Prostate gland (tissue), 2 donors: ENCODE measurements around the gene CSF2RB. TPM values are rescaled to one million over a fixed set of nuclear protein-coding genes. Genes with fewer than 3 reads are reported as not detected.

Experiments used
- DNase-seq: peaks from one replicate; pipeline ENCODE4 v3.0.0-alpha.2; 2019; ENCODE audit warnings: low spot score
- H3K27ac ChIP-seq, 2 donors: fragments of 200-600 bp; sonication (generic); 2 replicates each; pipeline ENCODE4 v1.5.1; 2017 to 2019
- H3K27me3 ChIP-seq: fragments of 200-600 bp; sonication (generic); replicated peaks from 2 replicates; pipeline ENCODE4 v1.5.1; 2019; ENCODE audit not compliant: insufficient read depth
- H3K36me3 ChIP-seq, 2 donors: fragments of 200-600 bp; sonication (generic); 1 replicate in 1 of 2; 2 replicates in 1 of 2; pipeline versions ENCODE4 v1.5.1 to v1.8.1; 2017 to 2019
- H3K4me1 ChIP-seq: fragments of 200-600 bp; sonication (generic); replicated peaks from 2 replicates; pipeline ENCODE4 v1.5.1; 2019
- H3K4me3 ChIP-seq, 2 donors: fragments of 200-600 bp; sonication (generic); 2 replicates each; pipeline ENCODE4 v1.5.1; 2017 to 2019
- H3K9me3 ChIP-seq: fragments of 200-600 bp; sonication (generic); 2 replicates; pipeline ENCODE4 v1.5.1; 2017
- POLR2A ChIP-seq: fragments of 450-650 bp; IDR thresholded peaks from one replicate; pipeline ENCODE4 v1.6.1; 2016; ENCODE audit warnings: antibody characterized with exemption, mild to moderate bottlenecking
- POLR2AphosphoS5 ChIP-seq: sonication (generic); formaldehyde crosslinking; IDR thresholded peaks from one replicate; pipeline ENCODE4 v1.6.1; 2017; ENCODE audit warnings: antibody characterized with exemption
- WGBS: methylation state at CpG from one replicate; pipeline ENCODE4 v1.1.5; 2018; 5-methylcytosine and 5-hydroxymethylcytosine counted together
- intact Hi-C: fragments of 100-400 bp; cut with DNase I; formaldehyde crosslinking; loops from one replicate; pipeline ENCODE4 v1.14.2; 2022
- total RNA-seq, 2 donors: library from RNA; depleted of rRNA; stranded (reverse); fragments of >200 nt; gene quantifications; one replicate each; pipeline ENCODE4 v1.1.0, GENCODE V29; 2016
- TF ChIP-seq, protein P1 (sequence below), 4 experiments: fragments of 200-600 bp in 2 of 4; fragments of 450-650 bp in 2 of 4; sonication (generic) in 2 of 4; IDR thresholded peaks; 1 replicate in 3 of 4; 2 replicates in 1 of 4; pipeline ENCODE4 v1.5.1; 2016 to 2019; ENCODE audit warnings: antibody characterized with exemption in 4 of 4, mild to moderate bottlenecking in 2 of 4, moderate library complexity in 2 of 4

CSF2RB gene
- total RNA-seq, 2 donors from 2014 or later: 1.1 to 3.2 TPM

DNA sequence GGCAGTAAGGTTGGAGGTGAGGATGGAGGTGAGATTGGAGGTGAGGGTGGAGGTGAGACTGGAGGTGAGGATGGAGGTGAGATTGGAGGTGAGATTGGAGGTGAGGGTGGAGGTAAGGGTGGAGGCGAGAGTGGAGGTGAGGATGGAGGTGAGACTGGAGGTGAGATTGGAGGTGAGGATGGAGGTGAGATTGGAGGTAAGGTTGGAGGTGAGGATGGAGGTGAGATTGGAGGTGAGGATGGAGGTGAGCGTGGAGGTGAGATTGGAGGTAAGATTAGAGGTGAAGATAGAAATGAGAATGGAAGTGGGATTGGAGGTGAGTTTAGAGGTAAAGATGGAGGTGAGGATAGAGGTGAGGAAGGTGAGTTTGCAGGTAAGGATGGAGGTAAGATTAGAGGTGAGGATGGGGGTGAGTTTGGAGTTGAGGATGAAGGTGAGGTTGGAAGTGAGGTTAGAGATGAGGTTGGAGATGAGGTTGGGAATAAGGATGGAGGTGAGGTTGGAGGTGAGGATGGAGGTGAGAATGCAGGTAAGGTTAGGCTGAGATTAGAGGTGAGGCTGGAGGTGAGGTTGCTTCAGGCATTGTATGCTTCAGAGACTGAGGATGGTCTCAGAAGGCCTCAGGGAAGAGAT lies 40.4 kb upstream of the CSF2RB start:
- intact Hi-C loops: no loop called here
- 89% methylated on average over 2 of the region's 2 CpGs for WGBS

DNA sequence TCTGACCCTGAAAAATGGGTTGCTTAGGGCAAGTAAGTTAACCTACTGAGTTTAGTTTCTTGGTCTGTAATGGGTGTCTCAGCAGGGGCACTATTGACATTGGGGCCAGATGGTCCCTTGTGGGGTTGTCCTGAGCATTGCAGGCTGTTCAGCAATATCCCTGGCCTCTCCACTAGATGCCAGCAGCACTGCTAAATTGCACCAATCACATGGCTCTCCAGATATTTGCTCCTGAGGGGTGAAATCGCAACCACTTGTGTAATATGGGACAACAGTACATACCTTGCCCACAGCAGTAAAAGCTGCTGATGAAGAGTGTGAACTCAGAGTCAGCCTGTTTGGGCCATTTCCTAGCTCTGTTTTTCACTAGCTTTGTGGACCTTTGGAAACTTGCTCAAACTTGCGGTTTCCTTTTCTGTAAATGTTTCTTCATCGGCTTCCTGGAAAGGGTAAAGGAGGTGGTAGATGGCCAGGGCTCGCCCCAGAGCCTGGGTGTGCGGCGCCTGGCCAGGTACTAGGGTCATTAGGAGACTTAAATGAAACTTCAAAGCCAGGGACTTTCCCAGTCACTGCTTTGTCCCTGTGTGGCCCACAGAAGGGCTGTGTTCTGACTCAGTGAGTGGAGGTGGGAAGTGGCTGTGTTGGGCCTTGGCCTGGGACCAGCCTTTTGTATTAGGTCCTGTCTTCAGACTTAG lies 39.7 kb upstream of the CSF2RB start:
- 31% methylated on average over 6 of the region's 6 CpGs for WGBS
- Histone ChIP-seq H3K36me3 (no peaks in the 10 kb centered on the region), H3K4me3 (no peak overlapping the region), H3K4me1 (peaks cover 10% of the 10 kb centered on the region), H3K27me3 (peaks cover 2% of the 10 kb centered on the region), H3K27ac (peak overlapping the region; percentile 71 to 72), H3K9me3 (no peaks in the 10 kb centered on the region)
- TF ChIP-seq, protein P1, sequence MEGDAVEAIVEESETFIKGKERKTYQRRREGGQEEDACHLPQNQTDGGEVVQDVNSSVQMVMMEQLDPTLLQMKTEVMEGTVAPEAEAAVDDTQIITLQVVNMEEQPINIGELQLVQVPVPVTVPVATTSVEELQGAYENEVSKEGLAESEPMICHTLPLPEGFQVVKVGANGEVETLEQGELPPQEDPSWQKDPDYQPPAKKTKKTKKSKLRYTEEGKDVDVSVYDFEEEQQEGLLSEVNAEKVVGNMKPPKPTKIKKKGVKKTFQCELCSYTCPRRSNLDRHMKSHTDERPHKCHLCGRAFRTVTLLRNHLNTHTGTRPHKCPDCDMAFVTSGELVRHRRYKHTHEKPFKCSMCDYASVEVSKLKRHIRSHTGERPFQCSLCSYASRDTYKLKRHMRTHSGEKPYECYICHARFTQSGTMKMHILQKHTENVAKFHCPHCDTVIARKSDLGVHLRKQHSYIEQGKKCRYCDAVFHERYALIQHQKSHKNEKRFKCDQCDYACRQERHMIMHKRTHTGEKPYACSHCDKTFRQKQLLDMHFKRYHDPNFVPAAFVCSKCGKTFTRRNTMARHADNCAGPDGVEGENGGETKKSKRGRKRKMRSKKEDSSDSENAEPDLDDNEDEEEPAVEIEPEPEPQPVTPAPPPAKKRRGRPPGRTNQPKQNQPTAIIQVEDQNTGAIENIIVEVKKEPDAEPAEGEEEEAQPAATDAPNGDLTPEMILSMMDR (IDR thresholded peaks at IDR 0.05): peak in 3 of 4 experiments; percentile 53 to 87 (median 79)
- peak; percentile 91 for TF ChIP-seq POLR2AphosphoS5
- no peak for TF ChIP-seq POLR2A
- intact Hi-C loops: no loop called here
- DNase-seq: peak; percentile 81

More for the DNA sequence above, 40.4 kb upstream of the CSF2RB start:
- Histone ChIP-seq H3K36me3 (no peaks in the 10 kb centered on the region), H3K4me3 (no peak overlapping the region), H3K27me3 (peaks cover 2% of the 10 kb centered on the region), H3K4me1 (peaks cover 10% of the 10 kb centered on the region), H3K27ac (peak overlapping the region in 1 of 2 donors; percentile 72), H3K9me3 (no peaks in the 10 kb centered on the region)
- no peak for DNase-seq
- TF ChIP-seq, protein P1 (IDR thresholded peaks at IDR 0.05): no peak
- no peak for TF ChIP-seq POLR2A
- no peak for TF ChIP-seq POLR2AphosphoS5

DNA sequence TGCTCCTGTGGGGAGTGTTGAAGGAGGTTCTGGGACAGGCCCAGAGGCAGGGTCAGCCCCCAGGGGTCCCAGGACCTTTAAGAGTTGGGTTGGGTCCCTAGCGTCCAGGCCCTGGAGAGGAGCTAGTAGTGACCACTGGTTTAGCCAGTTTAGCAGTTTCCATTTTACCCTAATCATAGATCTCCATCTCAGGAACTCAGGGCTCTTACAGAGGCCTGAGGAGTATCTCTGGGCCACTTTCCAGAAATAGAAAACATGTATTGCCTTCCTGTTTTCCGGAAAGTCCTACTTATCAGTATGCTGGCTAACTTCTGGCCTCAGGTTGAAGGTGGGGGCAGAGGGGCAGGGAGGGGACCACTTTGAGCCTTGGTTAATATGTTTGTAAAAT lies 39.1 kb upstream of the CSF2RB start:
- Histone ChIP-seq H3K9me3 (no peaks in the 10 kb centered on the region), H3K4me3 (no peak overlapping the region), H3K27me3 (peaks cover 2% of the 10 kb centered on the region), H3K36me3 (no peaks in the 10 kb centered on the region), H3K4me1 (peaks cover 10% of the 10 kb centered on the region), H3K27ac (peak overlapping the region; percentile 71 to 72)
- intact Hi-C loops: no loop called here
- 57% methylated on average over 2 of the region's 2 CpGs for WGBS
- TF ChIP-seq POLR2A (no peak), POLR2AphosphoS5 (no peak)
- TF ChIP-seq, protein P1 (IDR thresholded peaks at IDR 0.05): no peak
- DNase-seq: no peak

DNA sequence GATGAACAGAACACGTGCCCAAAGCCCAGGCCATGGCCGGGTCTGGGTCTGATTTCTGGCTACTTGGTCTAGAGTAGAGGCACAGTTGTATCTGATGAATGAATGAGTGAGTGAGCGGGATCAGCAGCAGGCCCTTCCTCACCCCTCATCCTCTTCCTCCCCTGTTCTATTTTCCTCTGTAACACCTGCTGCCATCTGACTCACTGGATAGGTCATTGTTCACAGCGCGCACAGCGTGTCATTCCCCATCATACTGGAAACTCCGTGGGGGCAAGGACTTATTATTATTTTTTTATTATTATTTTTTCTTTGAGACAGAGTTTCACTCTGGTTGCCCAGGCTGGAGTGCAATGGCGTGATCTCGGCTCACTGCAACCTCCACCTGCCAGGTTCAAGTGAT lies 38.7 kb upstream of the CSF2RB start:
- Histone ChIP-seq H3K27me3 (peaks cover 2% of the 10 kb centered on the region), H3K4me3 (no peak overlapping the region), H3K9me3 (no peaks in the 10 kb centered on the region), H3K4me1 (peaks cover 10% of the 10 kb centered on the region), H3K27ac (peak overlapping the region; percentile 71 to 72), H3K36me3 (no peaks in the 10 kb centered on the region)
- 90% methylated on average over 9 of the region's 9 CpGs for WGBS
- TF ChIP-seq POLR2AphosphoS5: no peak
- TF ChIP-seq POLR2A: no peak
- TF ChIP-seq, protein P1 (IDR thresholded peaks at IDR 0.05): no peak
- DNase-seq: no peak
- intact Hi-C loops: no loop called here

DNA sequence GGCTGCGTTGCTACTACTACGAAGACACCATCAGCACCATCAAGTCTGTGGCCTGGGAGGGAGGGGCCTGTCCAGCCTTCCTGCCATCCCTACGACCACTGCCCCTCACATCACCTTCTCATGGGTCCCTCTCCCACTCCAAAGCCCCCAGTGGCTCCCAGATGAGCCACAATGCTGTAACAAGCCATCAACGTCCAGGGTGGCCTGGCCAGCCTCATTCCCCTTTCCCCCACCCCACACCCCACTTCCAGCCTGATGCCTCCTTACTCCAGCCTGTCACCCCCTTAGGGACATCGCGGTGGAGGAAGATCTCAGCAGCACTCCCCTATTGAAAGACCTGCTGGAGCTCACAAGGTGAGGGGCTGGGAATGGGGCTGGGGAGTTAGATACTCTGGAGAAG lies 37.7 kb upstream of the CSF2RB start:
- peaks cover 2% of the 10 kb centered on the region for H3K27me3 ChIP-seq
- TF ChIP-seq, protein P1 (IDR thresholded peaks at IDR 0.05): no peak
- TF ChIP-seq POLR2AphosphoS5 (no peak), POLR2A (no peak)
- 93% methylated on average over 6 of the region's 6 CpGs for WGBS
- intact Hi-C loops: no loop called here
- H3K4me1 ChIP-seq: peaks cover 10% of the 10 kb centered on the region
- DNase-seq: no peak
- H3K4me3 ChIP-seq: no peak overlapping the region
- H3K27ac ChIP-seq: no peak overlapping the region
- no peaks in the 10 kb centered on the region for H3K9me3 ChIP-seq
- H3K36me3 ChIP-seq: no peaks in the 10 kb centered on the region
